NCI-H82 treated with DMSO at 0.1 percent for 48 hours (cell line): ENCODE measurements around the gene BTBD19.
"Not testable (repeated sequence)": the region's sequence is repeated elsewhere in the genome, so short reads cannot be mapped to it uniquely, and the experiment has no call there.

Experiments
- DNase-seq: peaks from one replicate; lab custom pipeline; 2025; ENCODE audit not compliant: unreplicated experiment; lab: John Stamatoyannopoulos, UW

The BTBD19 gene, protein sequence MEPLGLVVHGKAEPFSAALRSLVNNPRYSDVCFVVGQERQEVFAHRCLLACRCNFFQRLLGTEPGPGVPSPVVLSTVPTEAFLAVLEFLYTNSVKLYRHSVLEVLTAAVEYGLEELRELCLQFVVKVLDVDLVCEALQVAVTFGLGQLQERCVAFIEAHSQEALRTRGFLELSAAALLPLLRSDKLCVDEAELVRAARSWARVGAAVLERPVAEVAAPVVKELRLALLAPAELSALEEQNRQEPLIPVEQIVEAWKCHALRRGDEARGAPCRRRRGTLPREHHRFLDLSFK

GRCh38 chr1:44808063-44808937 lies at the start of gene BTBD19:
Gene BTBD19, plus strand, starts transcription at chr1:44808523. Its CDS starts 298 bp downstream, at chr1:44808821.
- no peak for DNase-seq

- no peak for DNase-seq
These were observed 49.2 kb upstream of the BTBD19 start for GRCh38 chr1:44759077-44759476.

DNA sequence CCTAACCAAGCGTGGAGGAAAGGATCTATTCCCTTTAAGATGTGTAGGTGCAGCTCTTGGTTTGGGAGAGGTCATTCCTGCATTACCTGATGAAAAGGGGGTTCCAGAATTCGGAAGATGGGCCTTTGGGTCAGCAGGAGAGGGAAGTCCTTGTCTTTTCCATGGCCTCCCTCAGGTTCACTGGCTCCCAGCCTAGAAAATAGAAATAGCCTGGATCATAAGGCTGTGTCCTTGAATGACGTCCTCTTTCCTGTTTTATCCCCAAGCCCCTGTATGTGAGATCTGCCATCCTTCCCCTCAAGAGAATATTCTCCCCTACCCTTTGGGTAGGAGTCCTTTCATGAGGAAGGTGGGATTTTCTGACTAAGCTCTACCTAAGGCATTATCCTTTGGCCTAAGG lies 47.4 kb upstream of the BTBD19 start:
- no peak for DNase-seq

DNA sequence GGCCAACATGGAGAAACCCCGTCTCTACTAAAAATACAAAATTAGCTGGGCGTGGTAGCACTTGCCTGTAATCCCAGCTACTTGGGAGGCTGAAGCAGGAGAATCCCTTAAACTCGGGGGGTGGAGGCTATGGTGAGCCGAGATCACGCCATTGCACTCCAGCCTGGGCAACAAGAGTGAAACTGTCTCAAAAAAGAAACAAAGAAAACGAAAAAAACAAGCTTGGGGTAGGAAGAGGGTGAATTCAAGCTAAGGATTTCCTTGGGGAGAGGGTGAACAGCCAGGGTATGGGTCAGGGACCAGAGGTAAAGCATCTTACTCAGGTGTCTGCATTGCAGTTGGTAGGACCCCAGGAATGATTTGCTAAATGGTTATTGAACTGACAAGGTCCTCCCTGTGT lies 41.9 kb upstream of the BTBD19 start:
- not testable (repeated sequence) for DNase-seq

GRCh38 chr1:44775078-44775929 lies 33.0 kb upstream of the BTBD19 start, which contains the start of gene RPS8:
Gene RPS8, plus strand, starts transcription at chr1:44775540. Its CDS starts 57 bp downstream, at chr1:44775597.
- DNase-seq: peak; percentile 72

- no peak for DNase-seq
These were observed 32.2 kb upstream of the BTBD19 start for GRCh38 chr1:44775930-44776729.

DNA sequence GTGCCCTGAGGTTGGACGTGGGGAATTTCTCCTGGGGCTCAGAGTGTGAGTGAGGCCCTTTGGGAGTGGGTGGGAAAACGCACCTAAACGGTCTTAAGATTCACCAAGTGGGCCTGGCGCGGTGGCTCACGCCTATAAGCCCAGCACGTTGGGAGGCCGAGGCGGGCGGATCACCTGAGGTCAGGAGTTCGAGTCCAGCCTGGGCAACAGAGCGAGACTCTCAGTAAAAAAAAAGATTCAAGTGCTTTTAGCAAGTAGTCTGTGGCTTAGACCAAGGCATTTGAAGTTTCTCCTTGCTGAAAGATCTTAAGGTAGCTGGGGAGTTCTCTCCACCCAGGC lies 31.6 kb upstream of the BTBD19 start:
- DNase-seq: no peak

DNA sequence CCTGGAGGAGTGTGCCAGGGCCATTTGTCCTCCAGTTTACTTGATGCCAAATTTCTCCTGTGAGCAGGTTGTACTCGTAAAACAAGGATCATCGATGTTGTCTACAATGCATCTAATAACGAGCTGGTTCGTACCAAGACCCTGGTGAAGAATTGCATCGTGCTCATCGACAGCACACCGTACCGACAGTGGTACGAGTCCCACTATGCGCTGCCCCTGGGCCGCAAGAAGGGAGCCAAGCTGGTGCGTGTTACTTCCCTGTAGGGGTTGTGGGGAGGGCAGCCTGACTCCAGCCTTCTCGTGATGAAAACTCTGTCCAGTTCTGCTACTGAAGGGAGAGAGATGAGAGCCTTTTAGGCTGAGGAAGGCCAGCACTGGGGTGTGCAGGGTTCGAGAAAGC lies 30.8 kb upstream of the BTBD19 start:
- DNase-seq: no peak

- no peak for DNase-seq
These were observed 30.2 kb upstream of the BTBD19 start for GRCh38 chr1:44777969-44778635.

GRCh38 chr1:44778705-44779576 lies 29.4 kb upstream of the BTBD19 start:
- DNase-seq: no peak

DNA sequence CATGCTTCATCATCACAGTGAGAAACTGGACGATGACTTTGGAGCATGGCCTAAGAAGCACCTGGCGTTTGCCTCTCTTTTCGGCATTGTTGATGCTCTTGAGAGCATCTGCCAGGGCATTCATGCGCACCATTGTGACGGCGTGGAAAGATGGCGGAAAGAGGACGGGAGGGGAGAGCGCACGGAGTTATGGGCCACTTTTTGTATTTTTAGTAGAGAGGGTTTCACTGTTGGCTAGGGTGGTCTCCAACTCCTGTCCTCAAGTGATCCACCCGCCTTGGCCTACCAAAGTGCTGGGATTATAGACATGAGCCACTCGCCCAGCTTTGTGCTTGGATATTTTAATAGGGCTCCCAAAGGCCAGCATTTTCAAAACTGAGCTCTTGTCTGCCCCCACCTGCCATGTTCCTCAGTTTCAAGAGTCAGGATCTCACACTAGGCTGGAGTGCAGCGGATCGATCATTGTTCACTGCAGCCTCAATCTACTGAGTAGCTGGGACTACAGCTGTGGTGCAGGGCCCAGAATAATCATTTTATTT lies 27.7 kb upstream of the BTBD19 start:
- no peak for DNase-seq

DNA sequence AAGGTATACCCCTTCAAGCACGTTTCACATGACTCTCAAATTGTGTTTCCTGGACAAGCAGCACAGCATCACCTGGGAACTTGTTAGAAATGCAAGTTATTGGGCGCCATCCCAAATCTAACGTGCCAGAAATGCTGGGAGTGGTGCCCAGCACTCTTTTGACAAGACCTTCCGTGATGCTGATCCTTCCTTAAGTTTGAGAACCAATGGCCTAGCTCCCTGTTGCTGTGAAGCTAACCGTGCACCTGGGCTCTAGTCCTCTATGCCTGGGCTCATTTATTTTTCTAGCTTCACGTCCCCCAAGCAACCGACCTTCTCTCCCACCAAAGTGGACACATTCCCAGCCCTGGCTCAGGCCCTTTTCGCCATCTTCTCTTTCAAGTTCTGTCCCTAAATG lies 24.6 kb upstream of the BTBD19 start:
- no peak for DNase-seq

DNA sequence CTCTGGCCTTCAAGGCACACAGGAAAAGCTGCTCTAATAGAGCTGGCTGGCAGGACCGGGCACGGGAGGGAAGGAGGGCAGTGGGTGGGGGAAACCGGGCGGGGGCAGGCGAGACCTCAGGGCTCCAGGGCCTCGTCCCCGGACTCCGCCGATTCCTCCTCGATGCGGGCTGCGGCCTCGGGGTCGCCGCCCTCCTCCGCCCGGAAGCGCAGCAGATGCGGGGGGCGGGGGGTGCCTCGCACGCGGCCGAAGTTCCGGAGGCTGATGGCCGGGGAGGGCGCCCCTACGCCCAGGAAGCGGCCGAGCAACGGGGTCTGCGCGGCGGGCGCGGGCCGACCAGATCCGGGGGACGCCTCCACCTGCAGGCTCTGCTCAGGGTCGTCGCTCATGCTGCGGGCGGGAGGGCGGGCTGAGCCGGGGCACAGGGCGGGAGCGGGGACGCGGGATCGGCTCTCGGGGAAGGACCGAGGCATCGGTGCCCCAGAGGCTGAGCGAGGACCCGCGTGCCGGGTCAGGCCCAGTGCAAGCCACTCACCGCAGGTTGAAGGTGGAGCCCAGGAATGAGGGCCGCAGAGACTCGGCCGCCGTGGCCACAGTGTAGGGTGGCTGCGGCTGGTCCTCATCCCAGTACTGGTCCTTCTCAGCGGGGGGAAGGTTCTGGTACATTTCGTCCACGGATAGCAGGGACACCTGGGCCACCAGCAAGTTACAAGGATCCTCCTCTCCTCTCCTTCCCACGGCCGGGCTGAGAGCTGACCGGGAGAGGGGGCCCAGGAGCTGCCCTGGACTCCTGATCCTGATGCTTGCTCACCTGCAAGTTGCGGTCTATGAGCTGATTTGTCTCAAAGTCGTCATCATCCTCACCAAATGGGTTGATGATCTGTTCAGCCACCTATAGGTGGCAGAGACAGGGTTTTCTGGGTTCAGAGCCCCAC lies 24.0 kb upstream of the BTBD19 start:
- DNase-seq: no peak

- no peak for DNase-seq
These were observed 23.3 kb upstream of the BTBD19 start for GRCh38 chr1:44785029-44785380.

DNA sequence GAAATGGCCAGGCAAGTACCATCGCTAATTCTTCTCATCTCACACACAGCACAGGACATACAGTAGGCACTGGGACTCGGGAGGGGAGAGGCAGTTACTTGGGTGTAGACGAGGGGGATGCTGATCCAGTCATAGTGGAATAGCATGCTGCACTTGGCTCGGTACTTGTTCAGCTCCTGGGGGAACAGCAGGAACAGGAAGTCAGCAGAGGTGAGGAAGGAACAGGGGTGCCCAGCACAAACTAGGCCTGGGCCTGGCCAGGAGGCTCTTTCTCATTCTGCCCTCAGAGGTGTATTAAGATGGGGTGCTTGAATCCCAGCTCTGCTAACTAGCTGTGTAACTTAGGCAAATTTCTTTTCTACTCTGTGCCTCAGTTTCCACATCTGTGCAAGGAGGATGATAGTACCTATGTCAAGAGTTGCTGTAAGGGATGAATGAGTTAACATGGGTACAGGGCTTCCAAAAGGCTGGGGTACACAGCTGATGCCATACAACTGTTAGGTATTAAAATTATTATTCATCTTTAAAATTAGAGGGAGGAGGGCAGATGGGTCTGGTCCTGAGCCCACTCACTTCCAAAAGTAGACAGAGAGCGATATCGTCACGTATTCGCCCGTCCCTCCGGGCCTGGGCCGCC lies 22.7 kb upstream of the BTBD19 start:
- no peak for DNase-seq

- DNase-seq: no peak
These were observed 22.0 kb upstream of the BTBD19 start for GRCh38 chr1:44786138-44786840.
